GM12872 (cell line): ENCODE measurements around the gene WASF3.

Experiments used
- CTCF ChIP-seq: IDR thresholded peaks from 3 replicates; pipeline ENCODE4 v1.5.1; 2011; ENCODE audit warnings: low read depth, mild to moderate bottlenecking, low read length, moderate library complexity; ENCODE audit not compliant: insufficient read depth

The WASF3 gene

GRCh38 chr13:26695891-26696311, 138.4 kb downstream of the WASF3 start:
- TF ChIP-seq CTCF, result no peak

- TF ChIP-seq CTCF, result no peak
Observed at GRCh38 chr13:26697069-26697955, 139.8 kb downstream of the WASF3 start.

GRCh38 chr13:26698392-26699196, 141.1 kb downstream of the WASF3 start:
- TF ChIP-seq CTCF, result peak; percentile 95

- no peak for TF ChIP-seq CTCF
Observed at GRCh38 chr13:26699197-26699490, 141.7 kb downstream of the WASF3 start.

GRCh38 chr13:26705536-26705935, 148.1 kb downstream of the WASF3 start:
- no peak for TF ChIP-seq CTCF

- TF ChIP-seq CTCF, result no peak; the same call in 2 of the 3 replicates
Observed at GRCh38 chr13:26706381-26706780, 148.9 kb downstream of the WASF3 start.
